ENCODE data around the gene ZNF511. TPM values are rescaled to one million over a fixed set of nuclear protein-coding genes. Genes with fewer than 3 reads are reported as not detected.

Gene ZNF511
- polyA plus RNA-seq, 1 donor from 2014 or later: 17.6 TPM

DNA sequence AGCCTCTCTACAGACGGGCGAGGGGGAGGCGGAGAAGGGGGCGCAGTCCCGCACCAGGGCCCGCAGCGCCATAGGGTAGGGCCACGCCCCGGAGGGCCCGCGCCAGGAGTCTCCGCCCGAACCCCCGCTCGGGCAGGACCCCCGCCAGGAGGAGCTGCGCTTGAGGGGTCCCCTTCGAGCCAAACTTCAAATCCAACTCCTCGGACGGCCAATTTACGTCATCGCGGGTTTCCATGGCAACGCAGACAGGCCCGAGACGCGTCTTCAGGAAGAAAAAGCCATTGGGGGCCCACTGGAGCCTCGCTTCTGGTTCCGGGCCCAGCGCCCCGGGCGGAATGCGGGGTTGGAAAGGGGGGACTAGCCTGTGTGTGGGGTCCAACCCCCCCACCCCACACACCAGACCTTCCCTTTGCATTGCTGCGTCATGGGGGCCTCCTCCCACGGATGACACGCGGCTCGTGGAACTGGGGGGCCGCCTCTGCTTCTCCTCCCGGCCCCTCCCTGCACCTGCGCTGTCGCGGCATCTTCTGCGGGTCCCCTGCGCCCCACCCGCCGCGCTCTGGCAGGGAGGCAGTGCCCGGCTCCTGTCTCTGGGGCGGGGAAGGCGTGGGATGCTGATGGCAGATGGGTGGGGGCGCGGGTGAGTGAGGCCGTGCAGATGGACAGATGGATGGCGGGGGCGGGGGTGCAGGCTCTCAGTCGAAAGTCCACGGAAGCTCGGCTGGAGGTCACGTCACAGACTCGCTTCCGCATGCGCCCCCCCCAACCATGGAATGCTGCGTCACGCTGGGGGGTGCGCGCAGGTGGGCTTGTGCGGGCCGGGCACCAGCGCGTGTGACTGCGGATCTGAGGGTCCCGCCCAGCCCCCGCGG, 26.8 kb downstream of the ZNF511 start:
- Histone ChIP-seq H4K20me1 (ENCODE audit: insufficient read depth) (no peaks in the 10 kb centered on the region), H3K9me3 (ENCODE audit: low read length) (peaks cover 5% of the 10 kb centered on the region), H3K4me2 (ENCODE audit: low read length) (no peak overlapping the region), H3K27me3 (ENCODE audit: insufficient read depth, low read depth, low read length) (peaks cover 26% of the 10 kb centered on the region), H3K79me2 (replicated peaks; ENCODE audit: insufficient read depth, low read length) (no peaks in the 10 kb centered on the region), H3K4me3 (ENCODE audit: low read length) (peak overlapping the region; percentile 65), H3K9me2 (ENCODE audit: insufficient read depth, low read length) (no peaks in the 10 kb centered on the region), H3F3A (ENCODE audit: insufficient read depth, low read length, poor library complexity, severe bottlenecking) (no peaks in the 10 kb centered on the region), H2AFZ (ENCODE audit: low read depth, low read length) (no peak overlapping the region), H3K27ac (ENCODE audit: low read length) (no peak overlapping the region), H3K36me3 (ENCODE audit: insufficient read depth, low read length) (no peaks in the 10 kb centered on the region), H3K9ac (ENCODE audit: low read length) (peak overlapping the region; percentile 62)
- TF ChIP-seq SMC3 (conservative IDR thresholded peaks at IDR 0.05; ENCODE audit: poor library complexity): no peak
- peak; percentile 23 for TF ChIP-seq MXI1 (conservative IDR thresholded peaks at IDR 0.05; ENCODE audit: poor library complexity, severe bottlenecking)
- TF ChIP-seq EP300 (conservative IDR thresholded peaks at IDR 0.05; ENCODE audit: poor library complexity, severe bottlenecking): peak; percentile 24

DNA sequence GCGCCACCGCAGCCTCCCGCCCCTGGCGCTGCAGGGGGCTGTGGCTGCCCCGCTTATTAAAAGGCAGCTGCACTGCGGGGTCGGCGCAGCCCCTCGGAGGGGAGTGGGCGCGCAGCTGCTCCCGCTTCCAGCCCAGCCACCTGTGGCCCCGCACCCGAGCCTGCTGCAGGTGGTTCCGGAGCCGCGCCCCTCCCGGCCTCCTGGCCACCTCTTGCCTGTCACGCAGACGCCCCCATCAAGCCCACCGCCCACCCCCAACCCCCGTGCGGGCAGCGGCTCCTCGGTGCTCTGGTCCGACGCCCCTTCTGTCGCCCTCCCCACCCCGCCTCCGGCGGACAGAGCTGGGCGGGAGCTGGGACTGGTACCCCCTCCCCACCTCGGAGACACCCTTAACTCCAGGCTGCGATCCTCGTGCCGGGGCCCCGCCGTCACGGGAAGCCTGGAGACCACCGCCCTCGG, 27.4 kb downstream of the ZNF511 start:
- Histone ChIP-seq H3K9me2 (ENCODE audit: insufficient read depth, low read length) (no peaks in the 10 kb centered on the region), H3K79me2 (replicated peaks; ENCODE audit: insufficient read depth, low read length) (no peaks in the 10 kb centered on the region), H2AFZ (ENCODE audit: low read depth, low read length) (no peak overlapping the region), H3K27me3 (ENCODE audit: insufficient read depth, low read depth, low read length) (peaks cover 26% of the 10 kb centered on the region), H3K36me3 (ENCODE audit: insufficient read depth, low read length) (no peaks in the 10 kb centered on the region), H3K9me3 (ENCODE audit: low read length) (peaks cover 5% of the 10 kb centered on the region), H3K27ac (ENCODE audit: low read length) (no peak overlapping the region), H3F3A (ENCODE audit: insufficient read depth, low read length, poor library complexity, severe bottlenecking) (no peaks in the 10 kb centered on the region), H3K9ac (ENCODE audit: low read length) (peak overlapping the region; percentile 62), H3K4me3 (ENCODE audit: low read length) (peak overlapping the region; percentile 65), H3K4me2 (ENCODE audit: low read length) (no peak overlapping the region), H4K20me1 (ENCODE audit: insufficient read depth) (no peaks in the 10 kb centered on the region)
- TF ChIP-seq, protein P1, sequence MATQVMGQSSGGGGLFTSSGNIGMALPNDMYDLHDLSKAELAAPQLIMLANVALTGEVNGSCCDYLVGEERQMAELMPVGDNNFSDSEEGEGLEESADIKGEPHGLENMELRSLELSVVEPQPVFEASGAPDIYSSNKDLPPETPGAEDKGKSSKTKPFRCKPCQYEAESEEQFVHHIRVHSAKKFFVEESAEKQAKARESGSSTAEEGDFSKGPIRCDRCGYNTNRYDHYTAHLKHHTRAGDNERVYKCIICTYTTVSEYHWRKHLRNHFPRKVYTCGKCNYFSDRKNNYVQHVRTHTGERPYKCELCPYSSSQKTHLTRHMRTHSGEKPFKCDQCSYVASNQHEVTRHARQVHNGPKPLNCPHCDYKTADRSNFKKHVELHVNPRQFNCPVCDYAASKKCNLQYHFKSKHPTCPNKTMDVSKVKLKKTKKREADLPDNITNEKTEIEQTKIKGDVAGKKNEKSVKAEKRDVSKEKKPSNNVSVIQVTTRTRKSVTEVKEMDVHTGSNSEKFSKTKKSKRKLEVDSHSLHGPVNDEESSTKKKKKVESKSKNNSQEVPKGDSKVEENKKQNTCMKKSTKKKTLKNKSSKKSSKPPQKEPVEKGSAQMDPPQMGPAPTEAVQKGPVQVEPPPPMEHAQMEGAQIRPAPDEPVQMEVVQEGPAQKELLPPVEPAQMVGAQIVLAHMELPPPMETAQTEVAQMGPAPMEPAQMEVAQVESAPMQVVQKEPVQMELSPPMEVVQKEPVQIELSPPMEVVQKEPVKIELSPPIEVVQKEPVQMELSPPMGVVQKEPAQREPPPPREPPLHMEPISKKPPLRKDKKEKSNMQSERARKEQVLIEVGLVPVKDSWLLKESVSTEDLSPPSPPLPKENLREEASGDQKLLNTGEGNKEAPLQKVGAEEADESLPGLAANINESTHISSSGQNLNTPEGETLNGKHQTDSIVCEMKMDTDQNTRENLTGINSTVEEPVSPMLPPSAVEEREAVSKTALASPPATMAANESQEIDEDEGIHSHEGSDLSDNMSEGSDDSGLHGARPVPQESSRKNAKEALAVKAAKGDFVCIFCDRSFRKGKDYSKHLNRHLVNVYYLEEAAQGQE (IDR thresholded peaks at IDR 0.05; ENCODE audit: borderline replicate concordance): no peak
- TF ChIP-seq, protein P2, sequence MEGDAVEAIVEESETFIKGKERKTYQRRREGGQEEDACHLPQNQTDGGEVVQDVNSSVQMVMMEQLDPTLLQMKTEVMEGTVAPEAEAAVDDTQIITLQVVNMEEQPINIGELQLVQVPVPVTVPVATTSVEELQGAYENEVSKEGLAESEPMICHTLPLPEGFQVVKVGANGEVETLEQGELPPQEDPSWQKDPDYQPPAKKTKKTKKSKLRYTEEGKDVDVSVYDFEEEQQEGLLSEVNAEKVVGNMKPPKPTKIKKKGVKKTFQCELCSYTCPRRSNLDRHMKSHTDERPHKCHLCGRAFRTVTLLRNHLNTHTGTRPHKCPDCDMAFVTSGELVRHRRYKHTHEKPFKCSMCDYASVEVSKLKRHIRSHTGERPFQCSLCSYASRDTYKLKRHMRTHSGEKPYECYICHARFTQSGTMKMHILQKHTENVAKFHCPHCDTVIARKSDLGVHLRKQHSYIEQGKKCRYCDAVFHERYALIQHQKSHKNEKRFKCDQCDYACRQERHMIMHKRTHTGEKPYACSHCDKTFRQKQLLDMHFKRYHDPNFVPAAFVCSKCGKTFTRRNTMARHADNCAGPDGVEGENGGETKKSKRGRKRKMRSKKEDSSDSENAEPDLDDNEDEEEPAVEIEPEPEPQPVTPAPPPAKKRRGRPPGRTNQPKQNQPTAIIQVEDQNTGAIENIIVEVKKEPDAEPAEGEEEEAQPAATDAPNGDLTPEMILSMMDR (IDR thresholded peaks at IDR 0.05; ENCODE audit: poor library complexity, severe bottlenecking): no peak
- no peak for TF ChIP-seq EP300 (conservative IDR thresholded peaks at IDR 0.05; ENCODE audit: poor library complexity, severe bottlenecking)
- TF ChIP-seq EZH2 (IDR thresholded peaks at IDR 0.05; ENCODE audit: borderline replicate concordance, insufficient read depth, low read length, poor library complexity, severe bottlenecking): no peak
- TF ChIP-seq MXI1 (conservative IDR thresholded peaks at IDR 0.05; ENCODE audit: poor library complexity, severe bottlenecking): no peak
- TF ChIP-seq POLR2AphosphoS5 (IDR thresholded peaks at IDR 0.05): no peak
- TF ChIP-seq RAD21 (conservative IDR thresholded peaks at IDR 0.05): no peak
- no peak for TF ChIP-seq TAF1 (IDR thresholded peaks at IDR 0.05; ENCODE audit: low read depth)
- no peak for TF ChIP-seq SMC3 (conservative IDR thresholded peaks at IDR 0.05; ENCODE audit: poor library complexity)

All from neural cell (in vitro differentiated cells).